HCT116 (cell line): ENCODE data around the gene EEPD1. TPM values are rescaled to one million over a fixed set of nuclear protein-coding genes. Genes with fewer than 3 reads are reported as not detected.

Experiments used
- ATAC-seq: fragments of 200-7000 bp; cut with Tn5 transposase; 2 replicates; pipeline ENCODE4 v1.9.1; 2020; ENCODE audit warnings: mild to moderate bottlenecking, moderate library complexity
- BruUV-seq: library from RNA; stranded (reverse); fragments of 400-500 nt; replicated peaks from 2 replicates; lab custom pipeline; 2021; lab: Mats Ljungman, UMichigan
- CTCF ChIA-PET: fragments of 300-600 bp; sonication (Branson Sonifier 250); formaldehyde crosslinking; loops from one replicate; lab custom pipeline; 2021; ENCODE audit warnings: antibody characterized with exemption; lab: Charles Lee
- POLR2A ChIA-PET: fragments of 300-600, 350-600 bp; sonication (Branson Sonifier 250); formaldehyde crosslinking; loops from one replicate; lab custom pipeline; 2021; ENCODE audit warnings: antibody characterized with exemption; lab: Charles Lee
- RAD21 ChIA-PET, 2 experiments: fragments of 300-600 bp; sonication (Branson Sonifier 250); formaldehyde crosslinking; loops; one replicate each; lab custom pipeline; 2023; ENCODE audit warnings: low total read pairs in 2 of 2; ENCODE audit not compliant: uncharacterized antibody in 2 of 2, unreplicated experiment in 2 of 2, low non-redundant PET in 1 of 2; lab: Charles Lee
- DNase-seq: peaks from one replicate; pipeline ENCODE4 v3.0.0-alpha.2; 2010; ENCODE audit warnings: low read depth, low spot score
- H2AFZ ChIP-seq: fragments of 200-600 bp; shearing (Covaris generic), sonication (generic); 2 replicates; pipeline ENCODE4 v1.6.1; 2017; ENCODE audit warnings: low read depth, mixed run types, mixed read lengths, antibody characterized with exemption, low read length; ENCODE audit not compliant: poor library complexity, severe bottlenecking
- H3K27ac ChIP-seq: 2 replicates; pipeline ENCODE4 v1.5.1; 2012; ENCODE audit warnings: low read depth, low read length
- H3K27me3 ChIP-seq: fragments of 200-600 bp; sonication (generic); 2 replicates; pipeline ENCODE4 v1.6.1; 2016; ENCODE audit warnings: mixed run types, low read length, mixed read lengths; ENCODE audit not compliant: insufficient read depth
- H3K36me3 ChIP-seq, 2 experiments: fragments of 200-500 bp in 1 of 2; fragments of 200-600 bp in 1 of 2; sonication (Bioruptor generic) in 1 of 2; sonication (generic) in 1 of 2; 2 replicates each; pipeline versions ENCODE4 v1.5.1 to v1.6.1; 2014 to 2016; ENCODE audit warnings: low read length in 2 of 2, inconsistent platforms in 1 of 2, mixed read lengths in 1 of 2, mixed run types in 1 of 2; ENCODE audit not compliant: insufficient read depth in 2 of 2, control insufficient read depth in 1 of 2
- H3K4me1 ChIP-seq, 2 experiments: fragments of 200-600 bp in 1 of 2; sonication (generic) in 1 of 2; 2 replicates each; pipeline versions ENCODE4 v1.5.1 to v1.6.1; 2012 to 2017; ENCODE audit warnings: low read length in 2 of 2, inconsistent platforms in 1 of 2, mild to moderate bottlenecking in 1 of 2, mixed read lengths in 1 of 2, mixed run types in 1 of 2, moderate library complexity in 1 of 2; ENCODE audit not compliant: insufficient read depth in 2 of 2, control insufficient read depth in 1 of 2
- H3K4me2 ChIP-seq: fragments of 200-600 bp; sonication (generic); 2 replicates; pipeline ENCODE4 v1.6.1; 2017; ENCODE audit warnings: mixed run types, low read length, mixed read lengths
- H3K4me3 ChIP-seq, 2 experiments: fragments of 200-600 bp in 1 of 2; sonication (generic) in 1 of 2; replicated peaks in 1 of 2; 2 replicates each; pipeline ENCODE4 v1.5.1; 2011 to 2016; ENCODE audit warnings: low read length in 2 of 2, control low read depth in 1 of 2, low read depth in 1 of 2, mild to moderate bottlenecking in 1 of 2, mixed read lengths in 1 of 2, mixed run types in 1 of 2
- H3K79me2 ChIP-seq: fragments of 200-600 bp; sonication (generic); 2 replicates; pipeline ENCODE4 v1.6.1; 2017; ENCODE audit warnings: mild to moderate bottlenecking, mixed run types, low read length, moderate library complexity, mixed read lengths; ENCODE audit not compliant: insufficient read depth
- H3K9ac ChIP-seq: fragments of 200-600 bp; sonication (generic); 2 replicates; pipeline ENCODE4 v1.6.1; 2016; ENCODE audit warnings: low read length, mixed read lengths
- H3K9me2 ChIP-seq: fragments of 200-600 bp; sonication (generic), shearing (Covaris generic); 2 replicates; pipeline ENCODE4 v1.6.1; 2017; ENCODE audit warnings: mixed run types, mild to moderate bottlenecking, moderate library complexity; ENCODE audit not compliant: insufficient read depth
- H3K9me3 ChIP-seq, 2 experiments: fragments of 200-500 bp in 1 of 2; fragments of 200-600 bp in 1 of 2; sonication (Bioruptor generic) in 1 of 2; sonication (generic) in 1 of 2; 2 replicates each; pipeline ENCODE4 v1.6.1; 2014 to 2017; ENCODE audit warnings: low read length in 2 of 2, mixed read lengths in 2 of 2, inconsistent platforms in 1 of 2, low read depth in 1 of 2, mild to moderate bottlenecking in 1 of 2, mixed run types in 1 of 2, moderate library complexity in 1 of 2; ENCODE audit not compliant: control insufficient read depth in 1 of 2, insufficient read depth in 1 of 2
- H4K20me1 ChIP-seq: fragments of 200-600 bp; sonication (generic), shearing (Covaris generic); 2 replicates; pipeline ENCODE4 v1.6.1; 2017; ENCODE audit warnings: mixed run types, mild to moderate bottlenecking, moderate library complexity; ENCODE audit not compliant: insufficient read depth
- ATF3 ChIP-seq: IDR thresholded peaks from 2 replicates; pipeline ENCODE4 v1.6.1; 2012
- CBX3 ChIP-seq: IDR thresholded peaks from 2 replicates; pipeline ENCODE4 v1.6.1; 2012; ENCODE audit warnings: low read depth
- EGR1 ChIP-seq: IDR thresholded peaks from 2 replicates; pipeline ENCODE4 v1.6.1; 2012; ENCODE audit warnings: low read depth
- EZH2 ChIP-seq: fragments of 200-600 bp; sonication (generic); IDR thresholded peaks from 2 replicates; pipeline ENCODE4 v1.6.1; 2017; ENCODE audit warnings: antibody characterized with exemption, mixed run types
- FOSL1 ChIP-seq: IDR thresholded peaks from 2 replicates; pipeline ENCODE4 v1.6.1; 2012; ENCODE audit warnings: low read depth
- JUND ChIP-seq: IDR thresholded peaks from 2 replicates; pipeline ENCODE4 v1.6.1; 2012
- POLR2AphosphoS5 ChIP-seq: IDR thresholded peaks from 2 replicates; pipeline ENCODE4 v1.6.1; 2011; ENCODE audit warnings: mild to moderate bottlenecking, low read depth, low read length, moderate library complexity
- RAD21 ChIP-seq: IDR thresholded peaks from 2 replicates; pipeline ENCODE4 v1.6.1; 2012; ENCODE audit warnings: low read depth, mild to moderate bottlenecking
- REST ChIP-seq: IDR thresholded peaks from 2 replicates; pipeline ENCODE4 v1.6.1; 2012; ENCODE audit warnings: low read depth
- SIN3A ChIP-seq: IDR thresholded peaks from 2 replicates; pipeline ENCODE4 v1.6.1; 2012; ENCODE audit warnings: low read depth
- SP1 ChIP-seq: IDR thresholded peaks from 2 replicates; pipeline ENCODE4 v1.6.1; 2012; ENCODE audit warnings: low read depth
- TCF7L2 ChIP-seq: IDR thresholded peaks from 2 replicates; pipeline ENCODE4 v1.7.0; 2011; ENCODE audit warnings: borderline replicate concordance, inconsistent platforms; ENCODE audit not compliant: insufficient read depth, insufficient read length; ENCODE audit errors: extremely low read depth
- ZNF274 ChIP-seq: fragments of 200-500 bp; sonication (Bioruptor generic); IDR thresholded peaks from 2 replicates; pipeline ENCODE4 v1.6.1; 2014; ENCODE audit warnings: mild to moderate bottlenecking, low read depth, low read length, inconsistent platforms
- intact Hi-C: fragments of 100-400 bp; cut with micrococcal nuclease; formaldehyde crosslinking; loops from 2 replicates; pipeline ENCODE4 v1.10.0; 2022
- total RNA-seq: library from RNA; stranded (reverse); gene quantifications from one replicate; pipeline ENCODE4 v1.2.1, GENCODE V29; 2021; ENCODE audit not compliant: unreplicated experiment

The EEPD1 gene
- total RNA-seq, 1 experiment from 2014 or later, result 4.2 TPM

- Histone ChIP-seq H3K27ac (no peak overlapping the region), H3K9me3 (no peaks in the 10 kb centered on the region), H4K20me1 (no peaks in the 10 kb centered on the region)
- ChIA-PET RAD21 (no interaction called here), CTCF (no interaction called here)
- TF ChIP-seq SP1, result no peak
- no peak for TF ChIP-seq TCF7L2
- no peak for TF ChIP-seq RAD21
- TF ChIP-seq REST, result no peak
- TF ChIP-seq, all 23 proteins: peak for 0
- Histone ChIP-seq H3K79me2 (no peaks in the 10 kb centered on the region), H3K9me2 (no peaks in the 10 kb centered on the region), H2AFZ (no peak overlapping the region), H3K36me3 (no peaks in the 10 kb centered on the region), H3K27me3 (no peaks in the 10 kb centered on the region), H3K4me1 (no peaks in the 10 kb centered on the region), H3K4me3 (no peak overlapping the region), H3K9ac (no peak overlapping the region), H3K4me2 (no peak overlapping the region)
- no TSS peak for BruUV-seq
- no peak for ATAC-seq
- DNase-seq, result no peak
- intact Hi-C loops, result no loop called here
- POLR2A ChIA-PET, result no interaction called here
These were observed 64.3 kb downstream of the EEPD1 start for GRCh38 chr7:36217211-36217960.

- ATAC-seq (no peak), DNase-seq (no peak)
- H3K9me2 ChIP-seq, result no peaks in the 10 kb centered on the region
- H2AFZ ChIP-seq, result no peak overlapping the region
- H3K27ac ChIP-seq, result no peak overlapping the region
- BruUV-seq, result no TSS peak
- intact Hi-C loops, result no loop called here
- no peak overlapping the region for H3K4me2 ChIP-seq
- H4K20me1 ChIP-seq, result no peaks in the 10 kb centered on the region
- no peak overlapping the region for H3K9ac ChIP-seq
- H3K79me2 ChIP-seq, result no peaks in the 10 kb centered on the region
- RAD21 ChIA-PET, result no interaction called here
- H3K4me1 ChIP-seq, result no peaks in the 10 kb centered on the region
- no peaks in the 10 kb centered on the region for H3K27me3 ChIP-seq
- no peaks in the 10 kb centered on the region for H3K36me3 ChIP-seq
- H3K4me3 ChIP-seq, result no peak overlapping the region
- CTCF ChIA-PET, result no interaction called here
- POLR2A ChIA-PET, result no interaction called here
- no peaks in the 10 kb centered on the region for H3K9me3 ChIP-seq
- TF ChIP-seq EGR1 (no peak), SIN3A (no peak), JUND (no peak), CBX3 (no peak), RAD21 (no peak), ATF3 (no peak), ZNF274 (no peak), FOSL1 (no peak), REST (no peak), TCF7L2 (no peak), POLR2AphosphoS5 (no peak), EZH2 (no peak)
These were observed 64.9 kb downstream of the EEPD1 start for GRCh38 chr7:36217961-36218284.
